Measurements from ENCODE around the gene CDC42BPA. TPM values are rescaled to one million over a fixed set of nuclear protein-coding genes. Genes with fewer than 3 reads are reported as not detected.
A peak's percentile ranks its signal among the peaks of the same experiment; 100 is the strongest.

The CDC42BPA gene
- total and polyA plus RNA-seq, 9 of the 15 experiments (the other 6 are each of a cell fraction or from before 2014, with no cell fraction given) = 8.0 to 77.5 (median 52.1) TPM

DNA sequence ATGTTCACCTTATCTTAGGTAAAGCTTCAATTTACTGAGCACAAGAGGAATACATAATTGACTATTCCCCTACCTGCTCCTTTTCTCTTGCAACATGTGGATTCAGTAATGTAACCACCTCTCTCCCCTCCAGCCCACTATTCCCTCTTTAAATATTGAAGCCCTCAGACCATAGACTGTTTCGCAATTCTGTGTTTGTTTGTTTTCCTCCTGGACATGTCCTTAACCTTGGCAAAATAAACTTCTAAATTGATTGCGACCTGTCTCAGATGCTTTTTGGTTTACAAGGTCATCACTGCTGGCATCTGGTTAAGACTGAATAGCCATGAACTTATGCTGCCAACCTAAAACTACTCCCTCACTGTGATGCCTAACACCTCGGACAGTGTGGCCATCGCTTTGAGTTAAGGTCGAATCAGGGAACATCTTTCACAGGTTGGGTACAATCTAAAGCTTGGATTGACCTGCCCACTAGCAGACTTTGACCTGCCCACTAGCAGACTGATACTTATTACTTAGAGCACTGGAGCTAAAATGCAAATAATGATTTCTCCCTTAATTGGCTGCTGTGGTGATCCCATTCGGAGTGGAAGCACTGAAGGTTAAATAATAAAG lies 10.2 kb upstream of the CDC42BPA start:
- in situ Hi-C loops (cut with MboI) = no loop called here
- no peak overlapping the region for H3K4me2 ChIP-seq (ENCODE audit: insufficient read depth, low read length)

More for the DNA sequence above, 10.2 kb upstream of the CDC42BPA start:
- no peaks in the 10 kb centered on the region for H3K9me1 ChIP-seq (ENCODE audit: control insufficient read depth, insufficient read depth, low read length)
- 60% methylated on average over 6 of the region's 6 CpGs for WGBS (ENCODE audit: insufficient coverage, low coverage, missing lambda C conversion rate)
- no TSS peak for BruUV-seq (replicated peaks)
- H3K9me3 ChIP-seq (replicated peaks; ENCODE audit: control insufficient read depth, insufficient read depth, low read depth, low read length) = no peaks in the 10 kb centered on the region; the same call in 1 of the 2 replicates
- FAIRE-seq = no peak
- ChIA-PET POLR2A (interaction anchor here (0.6 to 5.1 kb wide), 5 partner anchors 7 to 390 kb away, joined by 3 to 31 read pairs (median 3); partner anchors contain the start of gene CDC42BPA), CTCF (ENCODE audit: low intra/inter-chr PET ratio) (no interaction called here)
- ATAC-seq = no peak
- H3K79me2 ChIP-seq (ENCODE audit: control insufficient read depth, insufficient read depth, low read length) = no peaks in the 10 kb centered on the region
- peak; percentile 95 for TF ChIP-seq CEBPB (tag; IDR thresholded peaks at IDR 0.05)
- TF ChIP-seq CEBPG (CRISPR knock-in tag; IDR thresholded peaks at IDR 0.05) = peak; percentile 20; the same call in 1 of the 2 replicates
- peak; percentile 60 to 77 for TF ChIP-seq CEBPG (tag; conservative IDR thresholded peaks at IDR 0.05 in 1 of 2, IDR thresholded peaks at IDR 0.05 in 1 of 2)
- no peak for TF ChIP-seq RHOXF2B (CRISPR knock-in tag; conservative IDR thresholded peaks at IDR 0.05)
- TF ChIP-seq NCOA4 (IDR thresholded peaks at IDR 0.05; ENCODE audit: partially characterized antibody) = no peak
- TF ChIP-seq RUNX1 (IDR thresholded peaks at IDR 0.05; ENCODE audit: low read depth) = no peak
- TF ChIP-seq, protein P1, sequence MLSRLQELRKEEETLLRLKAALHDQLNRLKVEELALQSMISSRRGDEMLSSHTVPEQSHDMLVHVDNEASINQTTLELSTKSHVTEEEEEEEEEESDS (CRISPR knock-in tag; IDR thresholded peaks at IDR 0.05) = no peak
- no peak for TF ChIP-seq HSF4 (CRISPR knock-in tag; IDR thresholded peaks at IDR 0.05; ENCODE audit: borderline replicate concordance)
- TF ChIP-seq, protein P2, sequence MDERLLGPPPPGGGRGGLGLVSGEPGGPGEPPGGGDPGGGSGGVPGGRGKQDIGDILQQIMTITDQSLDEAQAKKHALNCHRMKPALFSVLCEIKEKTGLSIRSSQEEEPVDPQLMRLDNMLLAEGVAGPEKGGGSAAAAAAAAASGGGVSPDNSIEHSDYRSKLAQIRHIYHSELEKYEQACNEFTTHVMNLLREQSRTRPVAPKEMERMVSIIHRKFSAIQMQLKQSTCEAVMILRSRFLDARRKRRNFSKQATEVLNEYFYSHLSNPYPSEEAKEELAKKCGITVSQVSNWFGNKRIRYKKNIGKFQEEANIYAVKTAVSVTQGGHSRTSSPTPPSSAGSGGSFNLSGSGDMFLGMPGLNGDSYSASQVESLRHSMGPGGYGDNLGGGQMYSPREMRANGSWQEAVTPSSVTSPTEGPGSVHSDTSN (CRISPR knock-in tag; IDR thresholded peaks at IDR 0.05; ENCODE audit: low read depth) = no peak
- TF ChIP-seq, protein P2 (tag; conservative IDR thresholded peaks at IDR 0.05; ENCODE audit: low read depth) = no peak
- no peak overlapping the region for H3K4me3 ChIP-seq
- H3K9ac ChIP-seq (ENCODE audit: insufficient read depth in 1 of 2, low read depth in 2 of 2, low read length in 2 of 2) = no peak overlapping the region
- no peaks in the 10 kb centered on the region for H3K27me3 ChIP-seq (ENCODE audit: control insufficient read depth in 2 of 2, insufficient read depth in 2 of 2, low read length in 2 of 2)
- no peaks in the 10 kb centered on the region for H4K20me1 ChIP-seq (replicated peaks; ENCODE audit: control insufficient read depth, insufficient read depth, low read length)
- peaks cover 0 to 3% of the 10 kb centered on the region in 2 experiments; a peak in 2 of 5 replicates for H3K4me1 ChIP-seq (replicated peaks in 1 of 2; ENCODE audit: control insufficient read depth in 2 of 2, insufficient read depth in 2 of 2, low read length in 2 of 2)
- H2AFZ ChIP-seq (ENCODE audit: low read depth, low read length) = peak overlapping the region; percentile 61
- H3K27ac ChIP-seq (ENCODE audit: extremely low read depth, low read depth, low read length) = no peak overlapping the region
- DNase-seq (ENCODE audit: extremely low read depth in 1 of 4, low spot score in 3 of 4) = no peak
- H3K36me3 ChIP-seq (ENCODE audit: control insufficient read depth, insufficient read depth, low read length) = no peaks in the 10 kb centered on the region
- intact Hi-C loops (cut with micrococcal nuclease) = no loop called here
